ENCODE data around the gene FALEC.

GRCh38 chr1:150546294-150546937 lies 30.9 kb downstream of the FALEC start:
- TF ChIP-seq CTCF (IDR thresholded peaks at IDR 0.05) (no peak), ZFX (IDR thresholded peaks at IDR 0.05; ENCODE audit: borderline replicate concordance) (no peak)

All from 22Rv1 (cell line).